ENCODE data around the gene SRD5A1. TPM values are rescaled to one million over a fixed set of nuclear protein-coding genes. Genes with fewer than 3 reads are reported as not detected.

Gene SRD5A1, protein sequence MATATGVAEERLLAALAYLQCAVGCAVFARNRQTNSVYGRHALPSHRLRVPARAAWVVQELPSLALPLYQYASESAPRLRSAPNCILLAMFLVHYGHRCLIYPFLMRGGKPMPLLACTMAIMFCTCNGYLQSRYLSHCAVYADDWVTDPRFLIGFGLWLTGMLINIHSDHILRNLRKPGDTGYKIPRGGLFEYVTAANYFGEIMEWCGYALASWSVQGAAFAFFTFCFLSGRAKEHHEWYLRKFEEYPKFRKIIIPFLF
- 10 to 100 TPM; 15.9 to 20.4 TPM for total RNA-seq

- Mint-ChIP-seq H3K4me1 (ENCODE audit: low read depth) (peaks cover 48% of the 10 kb centered on the region), H3K4me3 (peak within 1 kb of the TSS; percentile 87), H3K9me3 (ENCODE audit: insufficient read depth) (no peaks in the 10 kb centered on the region), H3K27ac (peak within 1 kb of the TSS; percentile 99), H3K36me3 (ENCODE audit: low read depth) (peaks cover 44% of the 10 kb centered on the region), H3K27me3 (ENCODE audit: low read depth) (no peaks in the 10 kb centered on the region)
- DNase-seq = peak; percentile 91
- POLR2A ChIA-PET = interaction anchor here (0.7 to 2.7 kb wide), 14 partner anchors 9 to 1236 kb away, joined by 3 to 24 read pairs (median 4); partner anchors contain the start of genes FASTKD3, MED10, MTRR and TENT4A
- CTCF ChIA-PET = interaction anchor here (0.7 to 2.4 kb wide), 5 partner anchors 9 to 113 kb away, joined by 3 to 9 read pairs (median 3); no protein-coding TSS in a partner anchor
- peak; percentile 92 for ATAC-seq
These were observed at the start of gene SRD5A1, which contains the start of gene NSUN2 for GRCh38 chr5:6632888-6633468. SRD5A1 (plus strand) TSS chr5:6633440; CDS start chr5:6633577, 137 bp downstream. NSUN2 (minus strand) TSS chr5:6633044; CDS start chr5:6632979, 65 bp downstream.

DNA sequence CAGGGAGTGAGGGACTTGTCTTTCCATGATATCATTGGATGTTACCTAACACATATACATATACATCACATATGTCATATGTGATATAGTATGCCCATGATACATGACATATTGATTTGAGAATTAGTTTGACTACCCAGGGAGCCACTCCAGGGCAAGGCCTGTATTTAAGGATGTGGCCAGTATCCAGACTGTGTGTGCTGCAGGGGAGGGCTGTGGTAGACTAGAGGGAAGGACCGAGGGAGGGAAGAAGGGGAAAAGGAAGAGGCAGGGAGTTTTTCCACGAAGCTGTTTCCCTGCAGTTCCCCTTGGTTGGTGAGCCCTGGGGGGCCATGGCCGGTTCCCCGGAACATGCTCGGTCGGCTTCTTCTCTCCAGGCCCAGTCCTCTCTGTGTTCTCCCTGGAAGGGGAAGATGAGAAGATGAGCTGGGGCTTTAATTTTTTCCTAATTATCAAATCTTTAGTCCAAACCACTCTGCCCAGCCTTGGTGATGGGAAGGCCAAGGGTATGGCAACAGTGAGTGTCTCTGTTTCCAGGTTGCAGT, 49.1 kb upstream of the SRD5A1 start:
- CTCF ChIA-PET = no interaction called here
- ATAC-seq (no peak), DNase-seq (no peak)
- Mint-ChIP-seq H3K27me3 (ENCODE audit: low read depth) (peaks cover 50% of the 10 kb centered on the region), H3K36me3 (ENCODE audit: low read depth) (no peaks in the 10 kb centered on the region), H3K27ac (no peak overlapping the region), H3K4me1 (ENCODE audit: low read depth) (peaks cover 3% of the 10 kb centered on the region), H3K4me3 (no peak overlapping the region), H3K9me3 (ENCODE audit: insufficient read depth) (no peaks in the 10 kb centered on the region)
- POLR2A ChIA-PET = interaction anchor here (0.7 kb wide), 1 partner anchor 131 kb away, joined by 3 read pairs; no protein-coding TSS in a partner anchor

DNA sequence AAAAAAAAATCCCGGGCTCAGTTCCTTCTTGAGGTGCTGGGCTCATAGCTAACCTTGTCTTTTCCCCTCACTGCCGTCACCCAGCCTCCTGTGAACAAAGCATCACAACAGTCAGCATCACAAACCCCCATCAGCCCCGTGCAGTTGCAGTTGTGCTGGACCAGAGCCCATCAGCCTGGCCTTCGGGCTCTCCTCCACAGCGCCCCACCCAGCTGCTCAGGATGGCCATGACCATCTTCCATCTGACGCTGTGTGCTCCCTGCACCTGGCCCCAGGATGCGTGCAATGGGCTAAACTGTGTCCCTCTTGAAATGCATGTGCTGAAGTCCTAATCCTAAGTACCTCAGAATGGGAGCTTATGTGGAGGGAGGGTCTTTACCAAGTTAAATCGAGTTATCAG, 48.5 kb upstream of the SRD5A1 start:
- CTCF ChIA-PET = no interaction called here
- peaks cover 3% of the 10 kb centered on the region for H3K4me1 Mint-ChIP-seq (ENCODE audit: low read depth)
- POLR2A ChIA-PET = interaction anchor here (0.7 kb wide), 1 partner anchor 131 kb away, joined by 3 read pairs; no protein-coding TSS in a partner anchor
- H3K9me3 Mint-ChIP-seq (ENCODE audit: insufficient read depth) = no peaks in the 10 kb centered on the region
- H3K27me3 Mint-ChIP-seq (ENCODE audit: low read depth) = peaks cover 52% of the 10 kb centered on the region
- no peak for ATAC-seq
- no peak overlapping the region for H3K27ac Mint-ChIP-seq
- no peaks in the 10 kb centered on the region for H3K36me3 Mint-ChIP-seq (ENCODE audit: low read depth)
- no peak for DNase-seq
- no peak overlapping the region for H3K4me3 Mint-ChIP-seq

DNA sequence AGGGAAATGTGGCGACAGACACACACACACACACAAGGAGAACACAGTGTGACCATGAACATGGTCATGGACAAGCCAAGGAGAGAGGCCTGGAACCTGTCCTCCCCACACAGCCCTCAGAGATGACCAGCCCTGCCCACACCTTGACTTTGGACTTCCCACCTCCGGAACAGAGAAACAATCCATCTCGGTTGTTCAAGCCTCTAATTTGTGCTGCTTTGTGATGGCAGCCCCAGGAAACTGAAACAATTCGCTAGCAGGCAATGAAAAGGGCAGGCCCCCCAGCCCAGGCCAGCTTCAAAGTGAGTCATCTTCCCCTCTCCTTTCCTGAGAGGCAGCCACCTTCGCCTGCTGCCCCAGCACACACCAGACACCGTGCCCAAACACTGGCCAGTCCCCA, 48.1 kb upstream of the SRD5A1 start:
- Mint-ChIP-seq H3K9me3 (ENCODE audit: insufficient read depth) (no peaks in the 10 kb centered on the region), H3K27me3 (ENCODE audit: low read depth) (peaks cover 55% of the 10 kb centered on the region), H3K4me3 (no peak overlapping the region), H3K27ac (no peak overlapping the region), H3K4me1 (ENCODE audit: low read depth) (peaks cover 3% of the 10 kb centered on the region), H3K36me3 (ENCODE audit: low read depth) (no peaks in the 10 kb centered on the region)
- no peak for ATAC-seq
- ChIA-PET CTCF (no interaction called here), POLR2A (interaction anchor here (0.7 kb wide), 1 partner anchor 130 kb away, joined by 3 read pairs; no protein-coding TSS in a partner anchor)
- no peak for DNase-seq

DNA sequence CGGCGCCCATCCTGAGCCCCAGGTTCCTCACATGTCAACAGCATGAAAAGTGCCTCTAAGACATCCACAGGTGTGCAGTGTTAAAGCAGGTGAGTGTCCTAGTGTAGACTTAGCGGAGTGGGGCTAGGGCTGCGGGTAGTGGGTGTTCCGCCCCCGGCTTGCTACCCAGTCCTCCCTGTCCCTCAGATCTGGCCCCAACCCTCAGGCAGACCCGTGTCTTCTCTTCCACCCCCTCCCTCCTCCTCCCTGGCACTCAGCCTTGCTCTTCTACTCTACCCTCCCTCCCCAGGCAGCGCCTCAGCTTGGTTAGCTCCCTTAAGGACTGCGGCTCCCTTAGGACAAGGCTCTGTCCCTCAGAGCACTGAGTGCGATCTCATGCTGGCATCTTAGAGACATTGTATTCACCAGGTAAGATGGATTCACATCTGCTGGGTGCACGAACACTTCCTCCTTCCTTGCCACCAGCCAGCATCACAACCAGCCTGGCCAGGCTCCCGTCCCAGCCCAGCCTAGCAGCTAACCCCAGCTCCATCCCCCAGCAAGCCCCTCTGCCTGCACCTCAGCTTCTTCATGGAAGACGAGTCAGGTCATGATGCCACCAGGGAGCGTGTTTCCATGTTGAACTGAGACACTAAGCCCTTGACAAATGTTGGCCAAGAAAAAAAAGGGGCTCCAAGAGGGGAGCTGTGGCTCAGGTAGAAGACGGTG, 47.1 kb upstream of the SRD5A1 start:
- Mint-ChIP-seq H3K27me3 (ENCODE audit: low read depth) (peaks cover 54% of the 10 kb centered on the region), H3K27ac (no peak overlapping the region), H3K9me3 (ENCODE audit: insufficient read depth) (no peaks in the 10 kb centered on the region), H3K4me1 (ENCODE audit: low read depth) (peaks cover 6% of the 10 kb centered on the region), H3K36me3 (ENCODE audit: low read depth) (no peaks in the 10 kb centered on the region), H3K4me3 (no peak overlapping the region)
- POLR2A ChIA-PET = no interaction called here
- ATAC-seq = no peak
- CTCF ChIA-PET = no interaction called here
- no peak for DNase-seq

GRCh38 chr5:6586647-6587042, 46.6 kb upstream of the SRD5A1 start:
- ATAC-seq (no peak), DNase-seq (no peak)
- no peaks in the 10 kb centered on the region for H3K9me3 Mint-ChIP-seq (ENCODE audit: insufficient read depth)
- H3K27ac Mint-ChIP-seq = no peak overlapping the region
- peaks cover 52% of the 10 kb centered on the region for H3K27me3 Mint-ChIP-seq (ENCODE audit: low read depth)
- H3K4me1 Mint-ChIP-seq (ENCODE audit: low read depth) = peaks cover 6% of the 10 kb centered on the region
- POLR2A ChIA-PET = no interaction called here
- no peak overlapping the region for H3K4me3 Mint-ChIP-seq
- no peaks in the 10 kb centered on the region for H3K36me3 Mint-ChIP-seq (ENCODE audit: low read depth)
- CTCF ChIA-PET = no interaction called here

GRCh38 chr5:6587171-6587570, 46.1 kb upstream of the SRD5A1 start:
- H3K27me3 Mint-ChIP-seq (ENCODE audit: low read depth) = peaks cover 47% of the 10 kb centered on the region
- H3K9me3 Mint-ChIP-seq (ENCODE audit: insufficient read depth) = no peaks in the 10 kb centered on the region
- DNase-seq (peak; percentile 5), ATAC-seq (no peak)
- ChIA-PET CTCF (interaction anchor here (0.7 kb wide), 1 partner anchor 22 kb away, joined by 3 read pairs; no protein-coding TSS in a partner anchor), POLR2A (no interaction called here)
- H3K4me1 Mint-ChIP-seq (ENCODE audit: low read depth) = peaks cover 6% of the 10 kb centered on the region
- no peaks in the 10 kb centered on the region for H3K36me3 Mint-ChIP-seq (ENCODE audit: low read depth)
- H3K27ac Mint-ChIP-seq = no peak overlapping the region
- H3K4me3 Mint-ChIP-seq = no peak overlapping the region

- CTCF ChIA-PET = no interaction called here
- Mint-ChIP-seq H3K4me1 (ENCODE audit: low read depth) (peaks cover 3% of the 10 kb centered on the region), H3K4me3 (no peak overlapping the region), H3K27ac (no peak overlapping the region), H3K36me3 (ENCODE audit: low read depth) (no peaks in the 10 kb centered on the region), H3K9me3 (ENCODE audit: insufficient read depth) (no peaks in the 10 kb centered on the region), H3K27me3 (ENCODE audit: low read depth) (peaks cover 25% of the 10 kb centered on the region)
- ATAC-seq (no peak), DNase-seq (no peak)
- POLR2A ChIA-PET = no interaction called here
These were observed 42.7 kb upstream of the SRD5A1 start for GRCh38 chr5:6590581-6590980.

DNA sequence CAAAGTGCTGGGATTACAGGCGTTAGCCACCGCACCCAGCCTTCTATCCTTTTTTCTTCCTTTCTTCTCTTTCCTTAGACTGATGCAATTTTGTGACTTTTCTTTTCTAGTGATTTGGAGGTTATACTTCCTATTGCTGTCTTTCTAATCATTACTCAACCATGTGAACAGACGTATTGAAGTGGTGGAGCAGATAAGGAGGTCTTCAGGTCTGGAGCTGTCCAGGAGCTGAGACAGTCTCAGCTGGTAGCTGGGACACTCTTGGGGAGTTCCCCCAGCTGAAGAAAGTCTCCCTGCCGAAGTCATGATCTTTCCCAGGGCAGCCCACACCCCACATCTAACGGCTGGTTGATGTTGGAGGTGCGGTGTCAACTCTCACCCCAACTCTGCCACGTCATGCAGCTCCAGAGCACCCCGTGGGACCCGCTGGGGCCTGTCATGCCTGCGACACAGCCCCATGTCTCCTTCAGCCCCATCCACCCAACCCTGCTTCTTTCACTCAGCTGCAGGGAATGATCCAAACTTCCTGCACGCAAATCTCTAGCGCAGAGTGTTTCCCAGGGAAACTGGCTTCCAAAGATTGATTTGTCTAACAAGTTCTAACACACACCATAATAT, 41.5 kb upstream of the SRD5A1 start:
- POLR2A ChIA-PET = no interaction called here
- Mint-ChIP-seq H3K27ac (no peak overlapping the region), H3K36me3 (ENCODE audit: low read depth) (peaks cover 6% of the 10 kb centered on the region), H3K27me3 (ENCODE audit: low read depth) (peaks cover 20% of the 10 kb centered on the region), H3K4me1 (ENCODE audit: low read depth) (peaks cover 3% of the 10 kb centered on the region), H3K4me3 (no peak overlapping the region), H3K9me3 (ENCODE audit: insufficient read depth) (no peaks in the 10 kb centered on the region)
- no peak for DNase-seq
- CTCF ChIA-PET = no interaction called here
- no peak for ATAC-seq

GRCh38 chr5:6592601-6593000, 40.6 kb upstream of the SRD5A1 start:
- H3K27ac Mint-ChIP-seq = no peak overlapping the region
- CTCF ChIA-PET = no interaction called here
- H3K27me3 Mint-ChIP-seq (ENCODE audit: low read depth) = peaks cover 13% of the 10 kb centered on the region

GRCh38 chr5:6593148-6594016, 39.9 kb upstream of the SRD5A1 start:
- POLR2A ChIA-PET = no interaction called here
- CTCF ChIA-PET = no interaction called here
- Mint-ChIP-seq H3K27me3 (ENCODE audit: low read depth) (peaks cover 13% of the 10 kb centered on the region), H3K36me3 (ENCODE audit: low read depth) (peaks cover 20% of the 10 kb centered on the region), H3K4me1 (ENCODE audit: low read depth) (peaks cover 3% of the 10 kb centered on the region), H3K27ac (no peak overlapping the region), H3K4me3 (no peak overlapping the region), H3K9me3 (ENCODE audit: insufficient read depth) (no peaks in the 10 kb centered on the region)
- DNase-seq (no peak), ATAC-seq (no peak)

More at GRCh38 chr5:6592601-6593000, 40.6 kb upstream of the SRD5A1 start:
- POLR2A ChIA-PET = no interaction called here
- DNase-seq = no peak
- H3K9me3 Mint-ChIP-seq (ENCODE audit: insufficient read depth) = no peaks in the 10 kb centered on the region
- peaks cover 3% of the 10 kb centered on the region for H3K4me1 Mint-ChIP-seq (ENCODE audit: low read depth)
- ATAC-seq = no peak
- H3K36me3 Mint-ChIP-seq (ENCODE audit: low read depth) = peaks cover 14% of the 10 kb centered on the region
- no peak overlapping the region for H3K4me3 Mint-ChIP-seq
